ENCODE data around the gene FGD3. TPM values are rescaled to one million over a fixed set of nuclear protein-coding genes. Genes with fewer than 3 reads are reported as not detected.
"Not testable (repeated sequence)": the region's sequence is repeated elsewhere in the genome, so short reads cannot be mapped to it uniquely, and the experiment has no call there.

The FGD3 gene
- total RNA-seq, 8 experiments from 2014 or later: 0.31 to 11.6 (median 6.3) TPM

DNA sequence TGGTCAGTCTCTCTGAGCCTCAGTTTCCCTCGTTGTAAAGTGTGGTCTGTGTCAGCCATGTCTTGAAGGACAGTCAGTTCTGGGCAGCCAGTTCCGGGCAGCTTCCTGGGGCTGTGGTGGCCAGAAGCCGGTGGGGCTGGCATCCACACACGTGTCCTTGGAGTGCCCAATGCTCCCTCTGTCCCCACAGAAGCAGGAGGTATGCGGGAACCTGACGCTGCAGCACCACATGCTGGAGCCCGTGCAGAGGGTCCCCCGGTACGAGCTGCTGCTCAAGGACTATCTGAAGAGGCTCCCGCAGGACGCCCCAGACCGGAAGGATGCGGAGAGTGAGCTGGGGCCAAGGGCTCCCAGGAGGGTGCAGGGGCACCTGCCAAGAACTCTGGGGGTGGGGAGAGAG is 62.7 kb downstream of the FGD3 start:
- no peaks in the 10 kb centered on the region for H3K4me1 ChIP-seq (replicated peaks in 1 of 2)
- WGBS, 10 experiments: 0 to 81% (median 58%) methylated on average over 1 to 8 of the region's 13 CpGs; no CpG with 5 or more reads in 6 of the 10 experiments
- no peak for ATAC-seq (replicated peaks in 6 of 8)
- H3K4me3 ChIP-seq: no peak overlapping the region
- no peak overlapping the region for H3K27ac ChIP-seq
- in situ Hi-C loops (cut with MboI; ENCODE audit: low pct_unique_long_range_greater_than_20kb in 2 of 9, low sequenced_read_pairs in 9 of 9, unreplicated experiment in 9 of 9): no loop called here

DNA sequence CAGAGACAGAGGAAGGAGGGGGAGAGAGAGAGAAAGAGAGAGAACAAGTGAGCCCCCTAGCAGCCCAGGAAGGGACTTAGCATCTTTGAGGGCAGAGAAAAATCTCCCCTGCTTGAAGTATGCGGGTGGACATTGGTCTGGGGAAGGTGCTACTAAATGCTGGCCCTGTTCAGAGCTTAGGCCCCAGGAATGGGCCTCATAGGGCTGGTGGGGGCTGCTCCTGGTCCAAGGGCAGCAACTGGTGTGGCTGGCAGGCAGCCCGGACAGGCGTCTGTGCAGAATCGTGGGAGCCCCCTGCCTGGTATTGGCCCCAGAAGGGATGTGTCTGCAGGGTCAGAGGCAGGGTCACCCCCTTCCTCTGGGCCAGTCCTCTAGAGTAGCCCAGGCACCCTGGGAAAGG is 63.4 kb downstream of the FGD3 start:
- in situ Hi-C loops (cut with MboI; ENCODE audit: low pct_unique_long_range_greater_than_20kb in 2 of 9, low sequenced_read_pairs in 9 of 9, unreplicated experiment in 9 of 9): no loop called here
- no peak for ATAC-seq (replicated peaks in 6 of 8)
- no peak overlapping the region for H3K27ac ChIP-seq
- no peaks in the 10 kb centered on the region for H3K4me1 ChIP-seq (replicated peaks in 1 of 2)
- 40 to 80% (median 56%) methylated on average over 1 to 3 of the region's 4 CpGs; no CpG with 5 or more reads in 6 of the 10 experiments for WGBS, 10 experiments
- H3K4me3 ChIP-seq: no peak overlapping the region

DNA sequence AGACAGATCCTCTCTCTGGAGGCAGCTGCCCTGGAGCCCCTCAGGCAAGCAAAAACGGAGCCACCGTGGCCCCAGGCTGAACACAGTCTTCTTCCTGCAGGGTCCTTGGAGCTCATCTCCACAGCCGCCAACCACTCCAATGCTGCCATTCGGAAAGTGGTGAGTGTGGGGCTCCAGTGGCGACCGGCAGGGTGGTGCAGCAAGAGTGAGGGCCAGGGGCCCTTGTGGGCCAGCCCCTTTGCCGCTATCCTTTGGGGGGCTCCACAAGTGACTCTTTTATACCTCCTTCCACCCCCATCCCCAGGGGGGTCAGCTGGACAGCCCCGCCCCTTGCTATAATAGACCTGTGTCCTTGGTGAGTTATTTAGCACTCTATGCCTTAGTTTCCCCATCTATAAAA is 63.8 kb downstream of the FGD3 start:
- Histone ChIP-seq H3K4me3 (no peak overlapping the region), H3K27ac (no peak overlapping the region), H3K4me1 (replicated peaks in 1 of 2) (no peaks in the 10 kb centered on the region)
- ATAC-seq (replicated peaks in 6 of 8): no peak
- no CpG with 5 or more reads among the region's 8 CpGs for WGBS, 10 experiments
- in situ Hi-C loops (cut with MboI; ENCODE audit: low pct_unique_long_range_greater_than_20kb in 2 of 9, low sequenced_read_pairs in 9 of 9, unreplicated experiment in 9 of 9): no loop called here

DNA sequence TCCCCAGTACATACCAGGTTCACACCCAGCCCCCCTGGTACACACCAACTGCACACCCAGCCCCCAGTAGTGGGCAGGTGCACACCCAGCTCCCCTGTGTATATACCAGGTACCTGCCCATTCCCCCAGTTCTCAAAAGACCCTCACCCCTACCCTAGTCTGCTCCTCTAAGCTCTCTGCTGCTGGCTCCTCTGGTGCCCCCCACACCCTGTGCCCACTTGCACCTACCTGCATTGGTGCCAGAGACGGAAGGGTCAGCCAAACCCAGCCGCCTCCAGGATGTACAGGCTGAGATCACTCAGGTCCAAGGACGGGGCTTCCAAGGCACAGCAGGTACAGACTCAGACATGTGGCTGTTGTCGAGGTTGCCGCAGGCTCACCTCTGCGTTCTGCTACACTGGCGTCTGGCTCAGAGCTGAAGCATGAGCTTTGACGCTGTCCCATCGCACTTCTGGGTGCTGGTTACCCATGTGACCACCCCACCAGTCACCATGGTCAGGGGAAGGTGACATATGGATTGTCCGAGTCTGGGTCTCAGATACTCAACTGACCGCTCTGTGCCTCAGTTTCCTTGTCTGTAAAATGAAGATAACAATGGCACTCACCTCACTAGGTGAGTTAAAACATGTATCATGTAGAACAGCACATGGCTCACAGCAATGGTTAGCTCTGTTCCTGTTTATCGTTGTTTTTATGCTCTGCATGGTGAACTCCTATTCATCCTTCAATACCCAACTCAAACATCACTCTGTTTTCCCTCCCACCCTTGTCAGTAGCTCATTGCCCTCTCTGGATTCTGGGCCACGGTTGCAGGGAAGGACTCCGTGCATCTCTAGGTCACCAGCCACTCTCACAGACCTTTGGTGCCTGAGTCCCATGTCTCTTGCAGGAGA is 65.9 kb downstream of the FGD3 start:
- in situ Hi-C loops (cut with MboI; ENCODE audit: low pct_unique_long_range_greater_than_20kb in 2 of 9, low sequenced_read_pairs in 9 of 9, unreplicated experiment in 9 of 9): no loop called here
- no peak overlapping the region for H3K4me3 ChIP-seq
- no peaks in the 10 kb centered on the region for H3K4me1 ChIP-seq (replicated peaks in 1 of 2)
- 42 to 100% (median 84%) methylated on average over 1 to 9 of the region's 14 CpGs; no CpG with 5 or more reads in 1 of the 10 experiments for WGBS, 10 experiments
- H3K27ac ChIP-seq: no peak overlapping the region
- no peak for ATAC-seq (replicated peaks in 6 of 8)

DNA sequence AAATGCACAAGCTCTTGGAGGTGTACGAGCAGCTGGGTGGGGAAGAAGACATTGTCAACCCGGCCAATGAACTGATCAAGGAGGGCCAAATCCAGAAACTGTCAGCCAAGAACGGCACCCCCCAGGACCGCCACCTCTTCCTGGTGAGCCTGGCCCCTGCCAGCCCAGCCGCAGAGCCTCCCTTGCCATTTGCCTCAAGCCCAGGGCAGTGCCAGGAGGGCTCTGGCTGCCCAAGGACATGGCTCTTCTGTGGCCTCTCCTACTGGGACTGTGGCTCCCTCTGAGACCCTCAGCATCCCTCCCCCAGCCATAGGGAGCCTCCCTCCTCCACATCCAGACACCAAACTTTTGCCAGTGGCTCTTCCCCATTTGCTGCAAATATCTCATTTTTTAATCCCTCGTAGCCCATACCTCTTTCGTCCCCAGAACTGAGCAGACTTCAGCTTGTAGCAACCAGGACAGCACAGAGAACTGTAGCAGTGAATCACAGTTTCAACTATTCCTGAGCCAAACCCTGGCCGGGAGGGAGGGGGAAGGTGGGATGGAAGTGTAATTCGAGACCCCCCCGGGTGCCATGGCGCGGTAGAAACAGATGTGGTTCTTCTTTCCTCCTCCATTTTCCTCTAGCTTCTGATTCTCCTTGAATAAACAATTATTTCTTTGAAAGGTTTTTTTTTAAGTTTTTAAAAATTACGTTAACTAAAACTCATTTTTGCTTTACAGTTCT is 66.7 kb downstream of the FGD3 start:
- Histone ChIP-seq H3K27ac (no peak overlapping the region), H3K4me1 (replicated peaks in 1 of 2) (no peaks in the 10 kb centered on the region), H3K4me3 (no peak overlapping the region)
- in situ Hi-C loops (cut with MboI; ENCODE audit: low pct_unique_long_range_greater_than_20kb in 2 of 9, low sequenced_read_pairs in 9 of 9, unreplicated experiment in 9 of 9): no loop called here
- no peak for ATAC-seq (replicated peaks in 6 of 8)
- WGBS, 10 experiments: 23 to 77% (median 56%) methylated on average over 2 to 10 of the region's 13 CpGs; no CpG with 5 or more reads in 1 of the 10 experiments

DNA sequence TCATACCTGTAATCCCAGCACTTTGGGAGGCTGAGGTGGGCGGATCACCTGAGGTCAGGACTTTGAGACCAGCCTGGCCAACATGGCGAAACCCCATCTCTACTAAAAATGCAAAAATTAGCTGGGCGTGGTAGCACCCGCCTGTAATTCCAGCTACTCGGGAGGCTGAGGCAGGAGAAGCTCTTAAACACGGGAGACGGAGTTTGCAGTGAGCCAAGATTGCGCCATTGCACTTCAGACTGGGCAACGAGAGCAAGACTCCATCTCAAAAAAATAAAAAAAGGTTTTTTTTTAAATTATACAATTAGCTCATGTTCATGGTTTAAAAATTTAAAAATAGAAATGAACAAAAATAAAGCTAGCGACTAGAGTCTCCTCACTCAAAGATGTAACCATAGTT is 67.9 kb downstream of the FGD3 start:
- in situ Hi-C loops (cut with MboI; ENCODE audit: low pct_unique_long_range_greater_than_20kb in 2 of 9, low sequenced_read_pairs in 9 of 9, unreplicated experiment in 9 of 9); H3K4me3 ChIP-seq; H3K27ac ChIP-seq; ATAC-seq (replicated peaks in 6 of 8); H3K4me1 ChIP-seq (replicated peaks in 1 of 2): not testable (repeated sequence)
- 50 to 100% (median 93%) methylated on average over 1 to 10 of the region's 10 CpGs; no CpG with 5 or more reads in 1 of the 10 experiments for WGBS, 10 experiments

DNA sequence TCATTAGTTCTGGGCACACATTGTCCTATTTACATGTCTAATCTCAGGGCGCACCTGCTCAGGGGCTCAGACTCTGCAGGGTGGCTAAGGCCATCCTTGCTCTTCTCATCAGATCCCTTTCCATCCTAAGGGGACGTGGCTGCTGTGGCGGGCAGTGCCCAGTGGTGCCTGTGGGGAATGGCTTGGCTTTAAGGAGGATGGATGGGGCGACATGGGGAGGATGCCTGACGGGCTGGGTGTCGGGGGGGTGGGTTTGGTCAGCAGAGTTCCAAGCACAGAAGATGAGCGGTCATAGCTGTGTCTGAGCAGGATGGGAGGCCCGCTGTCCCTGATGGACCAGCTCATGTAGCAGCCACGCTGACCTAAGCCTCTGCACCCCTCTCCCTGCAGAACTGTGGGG is 70.3 kb downstream of the FGD3 start:
- Histone ChIP-seq H3K4me1 (replicated peaks in 1 of 2) (no peaks in the 10 kb centered on the region), H3K27ac (no peak overlapping the region), H3K4me3 (no peak overlapping the region)
- ATAC-seq (replicated peaks in 6 of 8): no peak
- in situ Hi-C loops (cut with MboI; ENCODE audit: low pct_unique_long_range_greater_than_20kb in 2 of 9, low sequenced_read_pairs in 9 of 9, unreplicated experiment in 9 of 9): no loop called here
- 60 to 100% (median 86%) methylated on average over 1 to 2 of the region's 9 CpGs; no CpG with 5 or more reads in 5 of the 10 experiments for WGBS, 10 experiments

DNA sequence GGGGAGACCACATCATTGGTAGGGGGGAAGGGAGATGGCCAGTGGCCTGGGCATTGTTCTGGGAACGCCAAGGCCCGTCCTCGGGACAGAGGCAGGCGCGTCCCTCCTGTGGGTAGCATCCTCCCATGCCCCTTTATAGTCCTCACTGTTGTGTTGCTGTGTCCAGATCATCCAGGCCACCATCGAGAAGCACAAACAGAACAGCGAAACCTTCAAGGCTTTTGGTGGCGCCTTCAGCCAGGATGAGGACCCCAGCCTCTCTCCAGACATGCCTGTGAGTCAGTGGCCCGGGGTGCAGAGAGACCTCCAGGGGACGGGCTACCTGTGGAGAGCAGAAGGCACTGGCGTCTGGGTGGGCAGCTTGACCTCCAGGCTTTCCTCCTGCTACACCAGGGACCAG is 72.8 kb downstream of the FGD3 start:
- no peak overlapping the region for H3K27ac ChIP-seq
- H3K4me3 ChIP-seq: no peak overlapping the region
- H3K4me1 ChIP-seq (replicated peaks in 1 of 2): no peaks in the 10 kb centered on the region
- in situ Hi-C loops (cut with MboI; ENCODE audit: low pct_unique_long_range_greater_than_20kb in 2 of 9, low sequenced_read_pairs in 9 of 9, unreplicated experiment in 9 of 9): no loop called here
- 40 to 100% (median 90%) methylated on average over 1 to 8 of the region's 11 CpGs; no CpG with 5 or more reads in 5 of the 10 experiments for WGBS, 10 experiments
- ATAC-seq (replicated peaks in 6 of 8): no peak

DNA sequence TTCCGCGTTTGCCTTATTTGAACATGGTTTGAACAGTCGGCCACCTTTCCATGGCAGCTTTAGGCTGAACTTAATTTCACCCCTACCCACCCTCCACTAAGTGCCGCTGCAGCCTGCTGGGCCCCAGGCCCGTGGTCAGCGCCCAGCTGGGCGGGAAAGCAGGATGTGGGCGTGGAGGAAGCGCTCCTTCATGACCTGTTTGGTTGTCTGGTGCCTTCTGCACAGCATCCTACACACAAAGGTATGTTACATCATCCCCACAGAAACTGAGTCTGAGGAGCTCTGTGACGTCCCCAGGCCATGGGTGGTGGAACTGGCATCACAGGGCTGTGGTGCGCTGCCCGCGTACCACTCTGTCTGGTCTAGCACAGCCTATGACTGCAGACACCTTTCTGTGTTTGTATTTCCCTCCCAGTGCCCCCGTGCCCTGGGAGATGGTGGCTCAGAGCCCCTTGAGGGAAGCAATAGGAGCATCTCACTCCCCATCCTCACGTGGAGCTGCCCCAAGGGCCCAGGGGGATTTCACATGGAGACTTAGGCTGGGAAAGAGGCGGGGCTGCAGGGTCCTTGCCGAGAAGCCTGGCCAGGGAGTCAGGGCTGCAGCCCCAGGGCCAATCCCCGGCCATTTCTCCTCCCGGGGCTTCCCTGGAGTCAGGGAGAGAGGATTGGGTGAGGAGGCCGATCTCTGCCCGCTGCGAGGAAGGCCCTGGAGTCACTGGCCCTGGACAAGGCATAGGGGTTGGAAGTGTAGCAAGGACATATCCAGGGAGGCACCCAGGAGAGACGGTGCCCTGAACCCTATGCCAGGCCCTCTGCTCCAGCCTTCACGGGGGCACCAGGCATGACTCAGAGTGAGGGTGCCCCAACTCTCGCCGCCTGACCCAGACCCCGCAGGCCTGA is 73.7 kb downstream of the FGD3 start:
- 38 to 90% (median 68%) methylated on average over 1 to 7 of the region's 27 CpGs; no CpG with 5 or more reads in 2 of the 10 experiments for WGBS, 10 experiments
- H3K27ac ChIP-seq: no peak overlapping the region
- in situ Hi-C loops (cut with MboI; ENCODE audit: low pct_unique_long_range_greater_than_20kb in 2 of 9, low sequenced_read_pairs in 9 of 9, unreplicated experiment in 9 of 9): no loop called here
- no peaks in the 10 kb centered on the region for H3K4me1 ChIP-seq (replicated peaks in 1 of 2)
- peak in 1 of 8 experiments; percentile 47 for ATAC-seq (replicated peaks in 6 of 8)
- H3K4me3 ChIP-seq: no peak overlapping the region

DNA sequence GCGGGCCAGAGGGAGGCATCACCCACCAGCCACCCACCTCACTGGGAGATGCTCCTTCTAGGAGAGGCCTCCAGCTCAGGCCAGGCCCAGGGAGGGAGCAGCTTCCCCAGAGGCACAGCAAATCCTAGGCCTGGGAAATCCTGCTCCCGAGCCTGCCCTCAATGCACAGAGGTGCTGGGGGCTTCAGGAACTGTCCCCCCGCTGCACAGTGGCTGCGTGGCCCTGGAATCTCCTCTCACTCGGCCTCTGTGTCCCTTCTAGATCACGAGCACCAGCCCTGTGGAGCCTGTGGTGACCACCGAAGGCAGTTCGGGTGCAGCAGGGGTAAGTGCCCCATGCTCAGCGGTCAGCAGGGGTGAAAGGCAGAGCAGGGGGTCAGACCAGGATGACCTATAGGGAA is 74.7 kb downstream of the FGD3 start:
- ATAC-seq (replicated peaks in 6 of 8): no peak
- H3K4me3 ChIP-seq: no peak overlapping the region
- no peak overlapping the region for H3K27ac ChIP-seq
- H3K4me1 ChIP-seq (replicated peaks in 1 of 2): no peaks in the 10 kb centered on the region
- in situ Hi-C loops (cut with MboI; ENCODE audit: low pct_unique_long_range_greater_than_20kb in 2 of 9, low sequenced_read_pairs in 9 of 9, unreplicated experiment in 9 of 9): no loop called here
- WGBS, 10 experiments: 50 to 100% (median 83%) methylated on average over 2 to 3 of the region's 9 CpGs; no CpG with 5 or more reads in 6 of the 10 experiments

DNA sequence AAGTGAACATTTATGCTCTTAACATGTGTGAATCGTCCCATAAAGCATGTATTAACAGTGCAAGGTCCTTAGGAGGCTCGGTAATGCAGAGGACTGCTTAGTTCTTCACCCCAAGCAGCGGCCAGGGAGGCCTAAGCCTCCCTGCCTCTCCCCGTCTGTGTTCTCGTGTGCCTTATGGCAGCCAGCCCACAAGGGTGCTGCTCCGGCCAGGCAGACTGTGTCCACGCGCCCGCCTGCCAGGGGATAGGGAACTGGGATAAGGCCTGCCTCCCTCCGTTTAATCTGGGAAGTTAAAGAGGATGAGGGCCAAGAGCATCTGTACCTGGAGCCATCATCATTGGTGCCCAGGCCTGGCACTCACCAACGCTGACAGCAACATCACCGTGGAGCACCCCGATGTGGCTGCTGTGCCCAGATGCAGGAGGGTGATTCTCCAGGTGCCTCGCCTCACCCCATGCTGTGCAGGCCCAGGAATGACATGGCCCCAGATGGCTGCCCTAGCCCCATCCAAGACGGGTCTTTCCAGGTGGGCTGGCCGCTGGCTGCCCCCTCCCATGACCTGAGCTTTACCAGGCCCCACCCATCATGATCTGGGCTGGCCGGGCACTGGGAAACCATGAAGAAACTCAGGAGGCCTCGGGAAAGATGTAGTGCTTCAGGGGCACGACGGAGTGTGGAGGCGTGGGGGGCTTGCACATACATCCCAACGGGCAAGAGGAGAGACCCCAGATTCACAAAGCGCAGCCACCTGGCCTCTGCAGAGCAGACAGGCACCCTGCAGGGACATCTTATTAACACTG is 75.6 kb downstream of the FGD3 start:
- H3K4me1 ChIP-seq (replicated peaks in 1 of 2): no peaks in the 10 kb centered on the region
- in situ Hi-C loops (cut with MboI; ENCODE audit: low pct_unique_long_range_greater_than_20kb in 2 of 9, low sequenced_read_pairs in 9 of 9, unreplicated experiment in 9 of 9): no loop called here
- 47 to 100% (median 89%) methylated on average over 1 to 9 of the region's 23 CpGs; no CpG with 5 or more reads in 3 of the 10 experiments for WGBS, 10 experiments
- no peak for ATAC-seq (replicated peaks in 6 of 8)
- H3K27ac ChIP-seq: no peak overlapping the region
- no peak overlapping the region for H3K4me3 ChIP-seq

DNA sequence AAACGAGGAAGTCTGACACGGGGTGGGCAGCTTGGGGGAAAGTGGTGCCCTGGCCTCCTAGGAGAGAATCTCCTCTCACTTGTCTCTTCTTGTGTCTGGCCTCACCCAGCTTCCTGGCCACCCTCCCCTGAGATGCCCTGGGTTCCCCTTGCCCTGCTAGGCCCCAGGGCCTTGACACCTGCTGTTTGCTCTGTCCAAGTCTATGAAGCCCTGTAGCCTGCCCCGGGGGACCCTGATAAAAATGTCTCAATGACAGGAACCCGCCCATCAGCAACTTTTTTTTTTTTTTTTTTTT is 76.1 kb downstream of the FGD3 start:
- no peak for ATAC-seq (replicated peaks in 6 of 8)
- Histone ChIP-seq H3K4me3 (no peak overlapping the region), H3K4me1 (replicated peaks in 1 of 2) (no peaks in the 10 kb centered on the region), H3K27ac (no peak overlapping the region)
- 53 to 80% methylated on average over 2 to 4 of the region's 4 CpGs; no CpG with 5 or more reads in 8 of the 10 experiments for WGBS, 10 experiments
- in situ Hi-C loops (cut with MboI; ENCODE audit: low pct_unique_long_range_greater_than_20kb in 2 of 9, low sequenced_read_pairs in 9 of 9, unreplicated experiment in 9 of 9): no loop called here
